ENCODE measurements around the gene GMFB. TPM values are rescaled to one million over a fixed set of nuclear protein-coding genes. Genes with fewer than 3 reads are reported as not detected.

The GMFB gene
- total and polyA plus RNA-seq, 5 donors, result 13.2 to 37.5 (median 35.7) TPM

DNA sequence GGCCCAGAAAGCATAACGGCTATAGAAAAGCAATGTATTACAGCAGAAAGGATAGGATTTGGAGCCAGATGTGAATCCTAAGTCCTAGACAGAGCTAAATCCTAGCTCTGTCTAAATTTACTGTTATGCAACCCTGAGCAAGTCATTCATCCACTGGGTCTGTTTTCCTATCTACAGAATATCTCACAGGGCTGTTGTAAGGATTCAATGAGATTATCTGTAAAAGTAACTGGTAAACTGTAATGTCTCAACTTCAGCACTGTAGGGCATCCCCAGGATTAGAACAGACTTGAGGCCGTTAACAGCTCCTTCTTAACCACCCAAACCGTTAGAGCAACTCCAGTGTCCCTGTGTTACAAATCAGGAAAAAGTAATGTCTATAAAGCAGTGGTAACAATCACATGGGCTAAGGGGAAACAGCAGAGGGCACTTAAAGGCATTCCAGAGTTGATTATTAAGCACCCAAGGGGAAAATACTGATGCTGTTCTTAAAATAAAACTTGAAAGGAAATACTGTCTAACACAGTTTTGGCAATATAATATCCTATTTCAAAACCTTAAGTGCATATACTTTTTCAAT is 10.1 kb downstream of the GMFB start:
- Histone ChIP-seq H3K27me3 (ENCODE audit: control insufficient read depth, insufficient read depth) (no peaks in the 10 kb centered on the region), H3K27ac (ENCODE audit: low read length) (no peak overlapping the region), H3K4me1 (ENCODE audit: control insufficient read depth, insufficient read depth, low read length) (peaks cover 2% of the 10 kb centered on the region), H3K9me3 (ENCODE audit: control insufficient read depth, low read length) (no peaks in the 10 kb centered on the region), H3K4me3 (ENCODE audit: low read length) (no peak overlapping the region)
- no peak for ATAC-seq
- no peak for DNase-seq
- intact Hi-C loops (cut with DNase I), result no loop called here
- WGBS, result 58% methylated on average over 3 of the region's 3 CpGs

- intact Hi-C loops (cut with DNase I), result no loop called here
- Histone ChIP-seq H3K27me3 (ENCODE audit: control insufficient read depth, insufficient read depth) (no peaks in the 10 kb centered on the region), H3K4me1 (ENCODE audit: control insufficient read depth, insufficient read depth, low read length) (peaks cover 2% of the 10 kb centered on the region), H3K9me3 (ENCODE audit: control insufficient read depth, low read length) (no peaks in the 10 kb centered on the region), H3K27ac (ENCODE audit: low read length) (no peak overlapping the region), H3K4me3 (ENCODE audit: low read length) (no peak overlapping the region)
- no peak for DNase-seq
- WGBS, result 72% methylated on average over 4 of the region's 4 CpGs
- ATAC-seq, result no peak
Observed at GRCh38 chr14:54475911-54476310, 12.9 kb downstream of the GMFB start.

DNA sequence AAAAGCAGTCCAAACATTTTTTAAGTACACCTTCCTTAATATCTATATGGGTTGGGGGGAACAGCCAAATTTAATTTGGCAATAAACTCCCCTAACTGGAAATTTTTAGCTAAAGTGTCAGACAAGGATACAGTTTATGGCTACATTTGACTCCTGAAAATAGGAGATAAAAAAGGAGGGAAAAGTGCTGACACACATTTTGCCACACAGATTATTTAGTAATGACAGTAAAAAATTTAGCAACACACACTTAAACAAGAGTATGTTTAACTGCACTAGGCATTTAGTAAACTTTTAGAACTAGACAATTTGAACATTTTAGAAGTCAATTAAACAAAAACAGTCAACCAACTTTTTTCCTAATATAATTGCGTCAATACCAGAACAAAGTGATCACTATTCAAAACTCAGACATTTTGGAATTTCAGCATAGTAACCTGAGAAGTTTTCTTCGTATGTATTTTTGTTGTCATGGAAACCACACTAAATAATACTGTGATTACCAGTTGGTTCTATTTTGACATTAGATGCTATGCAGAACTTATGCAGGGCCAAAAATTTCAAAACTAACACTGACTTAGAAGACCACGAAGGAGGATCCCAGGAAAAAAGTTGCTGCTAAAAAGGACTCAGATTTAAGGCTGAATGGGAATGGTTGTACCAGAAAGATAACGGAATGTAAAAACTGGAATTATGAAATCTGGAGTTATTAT is 13.4 kb downstream of the GMFB start:
- H3K27me3 ChIP-seq (ENCODE audit: control insufficient read depth, insufficient read depth), result no peaks in the 10 kb centered on the region
- H3K9me3 ChIP-seq (ENCODE audit: control insufficient read depth, low read length), result no peaks in the 10 kb centered on the region
- WGBS, result 59% methylated on average over 4 of the region's 4 CpGs
- intact Hi-C loops (cut with DNase I), result no loop called here
- H3K4me3 ChIP-seq (ENCODE audit: low read length), result no peak overlapping the region
- no peak for DNase-seq
- peaks cover 2% of the 10 kb centered on the region for H3K4me1 ChIP-seq (ENCODE audit: control insufficient read depth, insufficient read depth, low read length)
- H3K27ac ChIP-seq (ENCODE audit: low read length), result no peak overlapping the region
- ATAC-seq, result no peak

GRCh38 chr14:54474232-54474793 is 14.5 kb downstream of the GMFB start:
- Histone ChIP-seq H3K4me3 (ENCODE audit: low read length) (no peak overlapping the region), H3K4me1 (ENCODE audit: control insufficient read depth, insufficient read depth, low read length) (peaks cover 2% of the 10 kb centered on the region), H3K27me3 (ENCODE audit: control insufficient read depth, insufficient read depth) (no peaks in the 10 kb centered on the region), H3K27ac (ENCODE audit: low read length) (no peak overlapping the region), H3K9me3 (ENCODE audit: control insufficient read depth, low read length) (no peaks in the 10 kb centered on the region)
- DNase-seq (no peak), ATAC-seq (no peak)
- WGBS, result 76% methylated on average over 2 of the region's 2 CpGs
- intact Hi-C loops (cut with DNase I), result no loop called here

GRCh38 chr14:54472315-54472714 is 16.5 kb downstream of the GMFB start:
- peak; percentile 42 to 50 for ATAC-seq
- no peaks in the 10 kb centered on the region for H3K9me3 ChIP-seq (ENCODE audit: control insufficient read depth, low read length)
- intact Hi-C loops (cut with DNase I), result no loop called here
- H3K27ac ChIP-seq (ENCODE audit: low read length), result peak overlapping the region; percentile 33
- H3K4me3 ChIP-seq (ENCODE audit: low read length), result no peak overlapping the region
- 66% methylated on average over 4 of the region's 4 CpGs for WGBS
- DNase-seq, result no peak
- no peaks in the 10 kb centered on the region for H3K27me3 ChIP-seq (ENCODE audit: control insufficient read depth, insufficient read depth)
- peaks cover 2% of the 10 kb centered on the region for H3K4me1 ChIP-seq (ENCODE audit: control insufficient read depth, insufficient read depth, low read length)

DNA sequence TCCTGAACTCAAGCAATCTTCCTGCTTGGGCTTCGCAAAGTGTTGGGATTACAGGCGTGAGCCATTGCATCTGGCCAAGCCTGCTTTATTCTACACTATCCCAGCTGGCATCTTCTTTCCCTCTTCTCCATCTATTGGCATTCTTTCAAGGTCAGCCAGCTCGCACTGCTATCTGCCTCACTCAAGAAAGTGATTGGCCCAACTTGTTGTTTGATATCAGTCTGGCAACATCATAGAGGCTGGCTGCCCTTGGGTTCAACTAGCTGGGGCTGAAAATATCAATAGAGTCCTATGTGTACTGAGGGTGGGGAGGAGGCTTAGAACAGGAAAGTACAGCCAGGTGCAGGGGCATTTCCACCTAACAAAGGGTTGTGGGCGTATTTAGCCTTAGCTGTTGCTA is 17.1 kb downstream of the GMFB start:
- intact Hi-C loops (cut with DNase I), result no loop called here
- H3K4me1 ChIP-seq (ENCODE audit: control insufficient read depth, insufficient read depth, low read length), result peaks cover 2% of the 10 kb centered on the region
- 63% methylated on average over 4 of the region's 4 CpGs for WGBS
- peak; percentile 56 for ATAC-seq
- H3K27me3 ChIP-seq (ENCODE audit: control insufficient read depth, insufficient read depth), result no peaks in the 10 kb centered on the region
- peak overlapping the region; percentile 33 for H3K27ac ChIP-seq (ENCODE audit: low read length)
- H3K4me3 ChIP-seq (ENCODE audit: low read length), result no peak overlapping the region
- no peak for DNase-seq
- H3K9me3 ChIP-seq (ENCODE audit: control insufficient read depth, low read length), result no peaks in the 10 kb centered on the region

DNA sequence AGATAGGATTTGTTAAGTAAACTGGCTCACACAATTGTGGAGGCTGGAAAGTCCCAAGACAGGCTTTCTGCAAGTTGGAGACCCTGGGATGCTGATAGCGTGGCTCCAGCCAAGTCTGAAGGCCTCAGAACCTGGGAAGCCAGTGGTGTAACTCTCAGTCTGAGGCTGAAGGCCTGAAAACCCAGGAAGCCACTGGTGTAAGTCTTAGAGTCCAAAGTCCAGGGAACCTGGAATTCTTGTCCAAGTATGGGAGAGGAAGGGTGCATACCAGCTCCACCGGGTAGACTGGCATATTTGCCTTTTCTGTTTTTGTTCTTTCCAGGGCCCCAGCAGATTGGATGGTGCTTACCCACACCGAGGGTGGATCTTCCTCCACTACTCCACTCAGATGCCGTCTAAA is 18.1 kb downstream of the GMFB start:
- Histone ChIP-seq H3K27me3 (ENCODE audit: control insufficient read depth, insufficient read depth) (no peaks in the 10 kb centered on the region), H3K4me3 (ENCODE audit: low read length) (no peak overlapping the region), H3K27ac (ENCODE audit: low read length) (no peak overlapping the region), H3K4me1 (ENCODE audit: control insufficient read depth, insufficient read depth, low read length) (peaks cover 2% of the 10 kb centered on the region), H3K9me3 (ENCODE audit: control insufficient read depth, low read length) (no peaks in the 10 kb centered on the region)
- ATAC-seq, result peak in 1 of 2 donors; percentile 17
- no peak for DNase-seq
- intact Hi-C loops (cut with DNase I), result no loop called here
- WGBS, result 82% methylated on average over 4 of the region's 4 CpGs

- no peak overlapping the region for H3K27ac ChIP-seq (ENCODE audit: low read length)
- H3K9me3 ChIP-seq (ENCODE audit: control insufficient read depth, low read length), result no peaks in the 10 kb centered on the region
- DNase-seq, result no peak
- H3K4me3 ChIP-seq (ENCODE audit: low read length), result no peak overlapping the region
- H3K27me3 ChIP-seq (ENCODE audit: control insufficient read depth, insufficient read depth), result no peaks in the 10 kb centered on the region
- H3K4me1 ChIP-seq (ENCODE audit: control insufficient read depth, insufficient read depth, low read length), result no peaks in the 10 kb centered on the region
- no peak for ATAC-seq
- intact Hi-C loops (cut with DNase I), result no loop called here
Observed at GRCh38 chr14:54467280-54467679, 21.5 kb downstream of the GMFB start.

DNA sequence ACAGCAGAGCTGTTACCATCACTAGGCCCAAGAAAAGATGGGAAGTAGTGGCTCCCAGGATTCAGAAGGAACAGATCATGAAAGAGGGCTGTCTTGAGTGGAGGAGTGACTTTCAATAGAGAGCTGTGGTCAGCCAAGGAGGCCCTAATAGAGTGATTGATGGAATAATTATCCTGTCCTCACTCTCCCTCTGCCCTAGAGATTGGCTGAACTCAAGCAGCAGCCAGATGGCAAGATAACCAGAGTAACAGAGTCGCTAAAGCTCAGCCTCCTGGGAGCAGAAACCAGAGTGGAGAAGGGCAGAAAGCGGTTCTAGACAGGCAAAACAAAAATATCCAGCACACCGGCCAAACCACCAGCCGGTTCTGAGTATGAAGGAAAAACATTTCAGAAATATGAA is 23.1 kb downstream of the GMFB start:
- WGBS, result 66% methylated on average over 4 of the region's 4 CpGs
- intact Hi-C loops (cut with DNase I), result no loop called here
- DNase-seq, result no peak
- no peaks in the 10 kb centered on the region for H3K4me1 ChIP-seq (ENCODE audit: control insufficient read depth, insufficient read depth, low read length)
- H3K27ac ChIP-seq (ENCODE audit: low read length), result no peak overlapping the region
- no peaks in the 10 kb centered on the region for H3K9me3 ChIP-seq (ENCODE audit: control insufficient read depth, low read length)
- H3K27me3 ChIP-seq (ENCODE audit: control insufficient read depth, insufficient read depth), result no peaks in the 10 kb centered on the region
- H3K4me3 ChIP-seq (ENCODE audit: low read length), result no peak overlapping the region
- ATAC-seq, result peak in 1 of 2 donors; percentile 31

GRCh38 chr14:54462048-54462447 is 26.7 kb downstream of the GMFB start:
- Histone ChIP-seq H3K9me3 (ENCODE audit: control insufficient read depth, low read length) (no peaks in the 10 kb centered on the region), H3K27me3 (ENCODE audit: control insufficient read depth, insufficient read depth) (no peaks in the 10 kb centered on the region), H3K4me1 (ENCODE audit: control insufficient read depth, insufficient read depth, low read length) (no peaks in the 10 kb centered on the region), H3K4me3 (ENCODE audit: low read length) (no peak overlapping the region), H3K27ac (ENCODE audit: low read length) (no peak overlapping the region)
- DNase-seq, result no peak
- WGBS, result 84% methylated on average over 5 of the region's 5 CpGs
- intact Hi-C loops (cut with DNase I), result no loop called here
- ATAC-seq, result no peak

- Histone ChIP-seq H3K4me3 (ENCODE audit: low read length) (no peak overlapping the region), H3K9me3 (ENCODE audit: control insufficient read depth, low read length) (no peaks in the 10 kb centered on the region), H3K4me1 (ENCODE audit: control insufficient read depth, insufficient read depth, low read length) (no peaks in the 10 kb centered on the region), H3K27me3 (ENCODE audit: control insufficient read depth, insufficient read depth) (no peaks in the 10 kb centered on the region), H3K27ac (ENCODE audit: low read length) (no peak overlapping the region)
- intact Hi-C loops (cut with DNase I), result no loop called here
- WGBS, result 90% methylated on average over 3 of the region's 3 CpGs
- DNase-seq, result no peak
- ATAC-seq, result no peak
Observed at GRCh38 chr14:54459106-54459505, 29.7 kb downstream of the GMFB start.
